GM18951 (cell line): ENCODE measurements around the gene SSR1.

Experiments
- POLR2A ChIP-seq: IDR thresholded peaks from 4 replicates; pipeline ENCODE4 v1.6.1; 2011; ENCODE audit warnings: mild to moderate bottlenecking; ENCODE audit not compliant: insufficient read length, insufficient read depth; ENCODE audit errors: extremely low read depth
- in situ Hi-C: fragments of 300-500 bp; cut with MboI; formaldehyde crosslinking; loops from one replicate; pipeline ENCODE4 v1.12.0; 2022; ENCODE audit warnings: low sequenced_read_pairs, mixed read lengths, inconsistent platforms; ENCODE audit not compliant: unreplicated experiment

SSR1 gene

GRCh38 chr6:7241160-7241559 is 71.8 kb downstream of the SSR1 start:
- TF ChIP-seq POLR2A: no peak
- in situ Hi-C loops: loop anchor here (10.0 kb wide), 1 partner anchor 516 kb away; no protein-coding TSS in a partner anchor

GRCh38 chr6:7240351-7240750 is 72.6 kb downstream of the SSR1 start:
- TF ChIP-seq POLR2A: no peak
- in situ Hi-C loops: loop anchor here (10.0 kb wide), 1 partner anchor 516 kb away; no protein-coding TSS in a partner anchor

GRCh38 chr6:7239590-7239948 is 73.4 kb downstream of the SSR1 start:
- in situ Hi-C loops: no loop called here
- no peak for TF ChIP-seq POLR2A

- in situ Hi-C loops: no loop called here
- no peak for TF ChIP-seq POLR2A
Observed at GRCh38 chr6:7238900-7239589, 74.0 kb downstream of the SSR1 start.

- in situ Hi-C loops: no loop called here
Observed at GRCh38 chr6:7238526-7238899, 74.5 kb downstream of the SSR1 start.

GRCh38 chr6:7237653-7238188 is 75.3 kb downstream of the SSR1 start:
- no peak for TF ChIP-seq POLR2A
- in situ Hi-C loops: no loop called here

More at GRCh38 chr6:7238526-7238899, 74.5 kb downstream of the SSR1 start:
- TF ChIP-seq POLR2A: no peak

GRCh38 chr6:7236306-7237209 is 76.4 kb downstream of the SSR1 start:
- in situ Hi-C loops: no loop called here
- TF ChIP-seq POLR2A: no peak

GRCh38 chr6:7235712-7236305 is 77.2 kb downstream of the SSR1 start:
- in situ Hi-C loops: no loop called here
- no peak for TF ChIP-seq POLR2A

GRCh38 chr6:7234547-7234946 is 78.5 kb downstream of the SSR1 start:
- TF ChIP-seq POLR2A: no peak
- in situ Hi-C loops: no loop called here

GRCh38 chr6:7232351-7232750 is 80.6 kb downstream of the SSR1 start:
- no peak for TF ChIP-seq POLR2A
- in situ Hi-C loops: no loop called here

- TF ChIP-seq POLR2A: no peak
- in situ Hi-C loops: no loop called here
Observed at GRCh38 chr6:7230956-7231713, 81.9 kb downstream of the SSR1 start.

- in situ Hi-C loops: no loop called here
Observed at GRCh38 chr6:7230327-7230691, 82.7 kb downstream of the SSR1 start.

More at GRCh38 chr6:7230327-7230691, 82.7 kb downstream of the SSR1 start:
- no peak for TF ChIP-seq POLR2A
